Neural cell (in vitro differentiated cells): ENCODE measurements around the gene ILDR2. TPM values are rescaled to one million over a fixed set of nuclear protein-coding genes. Genes with fewer than 3 reads are reported as not detected.
A peak's percentile ranks its signal among the peaks of the same experiment; 100 is the strongest.

ENCODE experiments used
- H2AFZ ChIP-seq: fragments of 200-600, 300-800 bp; sonication (generic), shearing (Covaris generic); 2 replicates; pipeline ENCODE4 v1.6.0; 2014; ENCODE audit warnings: low read depth, mild to moderate bottlenecking, antibody characterized with exemption, low read length, moderate library complexity
- H3F3A ChIP-seq: fragments of 200-600 bp; shearing (Covaris generic); 2 replicates; pipeline ENCODE4 v1.6.1; 2016; ENCODE audit warnings: mild to moderate bottlenecking, moderate library complexity, mixed read lengths, antibody characterized with exemption, low read length; ENCODE audit not compliant: insufficient read depth, poor library complexity, severe bottlenecking
- H3K27ac ChIP-seq: fragments of 200-600, 300-800 bp; sonication (generic), shearing (Covaris generic); 2 replicates; pipeline ENCODE4 v1.5.1; 2014; ENCODE audit warnings: mild to moderate bottlenecking, low read length, moderate library complexity
- H3K27me3 ChIP-seq: fragments of 300-800, 200-600 bp; sonication (generic), shearing (Covaris generic); 2 replicates; pipeline ENCODE4 v1.6.0; 2014; ENCODE audit warnings: mild to moderate bottlenecking, low read depth, low read length, moderate library complexity; ENCODE audit not compliant: insufficient read depth
- H3K36me3 ChIP-seq: fragments of 300-800, 200-600 bp; sonication (generic), shearing (Covaris generic); 2 replicates; pipeline ENCODE4 v1.5.1; 2014; ENCODE audit warnings: mild to moderate bottlenecking, antibody characterized with exemption, low read length, moderate library complexity; ENCODE audit not compliant: insufficient read depth
- H3K4me2 ChIP-seq: fragments of 300-800, 200-600 bp; sonication (generic), shearing (Covaris generic); 2 replicates; pipeline ENCODE4 v1.6.0; 2014; ENCODE audit warnings: mild to moderate bottlenecking, low read length
- H3K4me3 ChIP-seq: fragments of 300-800, 200-600 bp; sonication (generic), shearing (Covaris generic); 2 replicates; pipeline ENCODE4 v1.5.1; 2014; ENCODE audit warnings: mild to moderate bottlenecking, low read length, moderate library complexity
- H3K79me2 ChIP-seq: fragments of 200-600 bp; shearing (Covaris generic); replicated peaks from 2 replicates; pipeline ENCODE4 v1.6.0; 2014; ENCODE audit warnings: mild to moderate bottlenecking, low read length, moderate library complexity; ENCODE audit not compliant: insufficient read depth
- H3K9ac ChIP-seq: fragments of 300-800, 200-600 bp; sonication (generic), shearing (Covaris generic); 2 replicates; pipeline ENCODE4 v1.6.1; 2016; ENCODE audit warnings: mild to moderate bottlenecking, low read length, mixed read lengths
- H3K9me2 ChIP-seq: fragments of 200-600 bp; shearing (Covaris generic); 2 replicates; pipeline ENCODE4 v1.6.1; 2016; ENCODE audit warnings: mild to moderate bottlenecking, low read length, mixed read lengths; ENCODE audit not compliant: insufficient read depth
- H3K9me3 ChIP-seq: fragments of 200-600, 300-800 bp; sonication (generic), shearing (Covaris generic); 2 replicates; pipeline ENCODE4 v1.6.1; 2016; ENCODE audit warnings: mild to moderate bottlenecking, mixed run types, low read length, moderate library complexity, mixed read lengths
- H4K20me1 ChIP-seq: fragments of 200-600 bp; shearing (Covaris generic); 2 replicates; pipeline ENCODE4 v1.6.1; 2016; ENCODE audit warnings: mild to moderate bottlenecking, mixed run types; ENCODE audit not compliant: insufficient read depth
- EP300 ChIP-seq: fragments of 450-650 bp; conservative IDR thresholded peaks from 2 replicates; pipeline ENCODE4 v1.6.1; 2014; ENCODE audit warnings: antibody characterized with exemption, mild to moderate bottlenecking, moderate library complexity; ENCODE audit not compliant: poor library complexity, severe bottlenecking
- EZH2 ChIP-seq: fragments of 200-600, 300-800 bp; shearing (Covaris generic), sonication (generic); IDR thresholded peaks from 2 replicates; pipeline ENCODE4 v1.6.1; 2014; ENCODE audit warnings: antibody characterized with exemption, low read length, borderline replicate concordance, mild to moderate bottlenecking; ENCODE audit not compliant: insufficient read depth, poor library complexity, severe bottlenecking
- MXI1 ChIP-seq: fragments of 450-650 bp; conservative IDR thresholded peaks from 2 replicates; pipeline ENCODE4 v1.6.1; 2014; ENCODE audit warnings: antibody characterized with exemption, mild to moderate bottlenecking; ENCODE audit not compliant: poor library complexity, severe bottlenecking
- POLR2AphosphoS5 ChIP-seq: IDR thresholded peaks from 2 replicates; pipeline ENCODE4 v1.6.1; 2012
- RAD21 ChIP-seq: fragments of 450-650 bp; conservative IDR thresholded peaks from 2 replicates; pipeline ENCODE4 v1.6.1; 2014; ENCODE audit warnings: antibody characterized with exemption, mild to moderate bottlenecking, moderate library complexity
- REST ChIP-seq: IDR thresholded peaks from 2 replicates; pipeline ENCODE4 v1.6.1; 2012; ENCODE audit warnings: borderline replicate concordance
- SMC3 ChIP-seq: fragments of 450-650 bp; conservative IDR thresholded peaks from 2 replicates; pipeline ENCODE4 v1.6.1; 2014; ENCODE audit warnings: antibody characterized with exemption, mild to moderate bottlenecking, moderate library complexity; ENCODE audit not compliant: poor library complexity
- TAF1 ChIP-seq: IDR thresholded peaks from 2 replicates; pipeline ENCODE4 v1.6.1; 2012; ENCODE audit warnings: low read depth
- polyA plus RNA-seq: library from polyadenylated mRNA; depleted of rRNA; stranded (reverse); fragments of >200 nt; gene quantifications from 2 replicates; pipeline ENCODE4 v1.2.3, GENCODE V29; 2014
- TF ChIP-seq, protein P1 (sequence below): fragments of 450-650 bp; IDR thresholded peaks from 2 replicates; pipeline ENCODE4 v1.5.1; 2014; ENCODE audit warnings: antibody characterized with exemption, mild to moderate bottlenecking, moderate library complexity; ENCODE audit not compliant: poor library complexity, severe bottlenecking

The ILDR2 gene
- polyA plus RNA-seq, 1 donor from 2014 or later, result 6.8 TPM

GRCh38 chr1:166950156-166950555 lies 25.2 kb downstream of the ILDR2 start:
- no peaks in the 10 kb centered on the region for H4K20me1 ChIP-seq
- no peak overlapping the region for H2AFZ ChIP-seq
- H3K79me2 ChIP-seq, result no peaks in the 10 kb centered on the region
- no peaks in the 10 kb centered on the region for H3K36me3 ChIP-seq
- H3K4me2 ChIP-seq, result no peak overlapping the region
- TF ChIP-seq, protein P1, sequence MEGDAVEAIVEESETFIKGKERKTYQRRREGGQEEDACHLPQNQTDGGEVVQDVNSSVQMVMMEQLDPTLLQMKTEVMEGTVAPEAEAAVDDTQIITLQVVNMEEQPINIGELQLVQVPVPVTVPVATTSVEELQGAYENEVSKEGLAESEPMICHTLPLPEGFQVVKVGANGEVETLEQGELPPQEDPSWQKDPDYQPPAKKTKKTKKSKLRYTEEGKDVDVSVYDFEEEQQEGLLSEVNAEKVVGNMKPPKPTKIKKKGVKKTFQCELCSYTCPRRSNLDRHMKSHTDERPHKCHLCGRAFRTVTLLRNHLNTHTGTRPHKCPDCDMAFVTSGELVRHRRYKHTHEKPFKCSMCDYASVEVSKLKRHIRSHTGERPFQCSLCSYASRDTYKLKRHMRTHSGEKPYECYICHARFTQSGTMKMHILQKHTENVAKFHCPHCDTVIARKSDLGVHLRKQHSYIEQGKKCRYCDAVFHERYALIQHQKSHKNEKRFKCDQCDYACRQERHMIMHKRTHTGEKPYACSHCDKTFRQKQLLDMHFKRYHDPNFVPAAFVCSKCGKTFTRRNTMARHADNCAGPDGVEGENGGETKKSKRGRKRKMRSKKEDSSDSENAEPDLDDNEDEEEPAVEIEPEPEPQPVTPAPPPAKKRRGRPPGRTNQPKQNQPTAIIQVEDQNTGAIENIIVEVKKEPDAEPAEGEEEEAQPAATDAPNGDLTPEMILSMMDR, result no peak
- TF ChIP-seq POLR2AphosphoS5 (no peak), TAF1 (no peak), EP300 (no peak), MXI1 (no peak), REST (no peak), SMC3 (no peak), RAD21 (no peak)
- no peaks in the 10 kb centered on the region for H3K27me3 ChIP-seq
- H3K27ac ChIP-seq, result no peak overlapping the region
- H3F3A ChIP-seq, result no peaks in the 10 kb centered on the region
- no peaks in the 10 kb centered on the region for H3K9me3 ChIP-seq
- H3K9me2 ChIP-seq, result no peaks in the 10 kb centered on the region
- H3K4me3 ChIP-seq, result peak overlapping the region; percentile 35
- no peak overlapping the region for H3K9ac ChIP-seq

DNA sequence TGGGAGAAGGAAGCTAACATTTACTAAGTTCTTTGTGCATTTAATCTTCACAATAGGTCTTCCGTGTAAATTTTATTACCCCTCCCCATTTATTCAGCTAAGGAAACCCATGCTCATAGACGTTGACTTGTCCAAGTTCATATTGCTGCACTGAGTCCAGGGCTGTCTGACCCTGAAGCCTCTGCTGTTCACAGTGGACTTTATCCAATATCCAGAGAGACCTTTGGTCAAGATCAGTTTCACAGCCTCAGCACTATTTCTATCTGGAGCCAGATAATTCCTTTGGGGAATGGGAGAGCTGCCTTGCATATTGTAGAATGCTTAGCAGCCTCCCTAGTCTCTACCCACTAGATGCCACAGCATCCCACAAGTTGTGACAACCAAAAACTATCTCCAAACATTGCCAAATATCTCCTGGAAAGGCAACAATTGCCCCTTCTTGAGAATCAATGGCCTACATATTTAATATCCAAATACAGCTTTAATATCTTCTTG lies 26.4 kb downstream of the ILDR2 start:
- Histone ChIP-seq H3K27ac (no peak overlapping the region), H3K9me2 (no peaks in the 10 kb centered on the region), H3F3A (no peaks in the 10 kb centered on the region), H3K9me3 (no peaks in the 10 kb centered on the region), H3K27me3 (no peaks in the 10 kb centered on the region), H3K9ac (no peak overlapping the region), H2AFZ (no peak overlapping the region), H3K36me3 (no peaks in the 10 kb centered on the region), H3K79me2 (no peaks in the 10 kb centered on the region), H3K4me2 (no peak overlapping the region), H3K4me3 (no peak overlapping the region), H4K20me1 (no peaks in the 10 kb centered on the region)
- TF ChIP-seq MXI1 (no peak), EZH2 (no peak), RAD21 (no peak), SMC3 (no peak), POLR2AphosphoS5 (no peak), REST (no peak), EP300 (no peak), TAF1 (no peak)
- TF ChIP-seq, protein P1, result no peak
